H1 (cell line): ENCODE data around the gene ADGRF1. TPM values are rescaled to one million over a fixed set of nuclear protein-coding genes. Genes with fewer than 3 reads are reported as not detected.
A peak's percentile ranks its signal among the peaks of the same experiment; 100 is the strongest.

ENCODE experiments used
- CTCF ChIA-PET: fragments of 300-600 bp; sonication (Branson Sonifier 250); formaldehyde crosslinking; loops from one replicate; lab custom pipeline; 2021; ENCODE audit not compliant: partially characterized antibody; lab: Charles Lee
- POLR2A ChIA-PET: fragments of 300-600 bp; sonication (Branson Sonifier 250); formaldehyde crosslinking; loops from one replicate; lab custom pipeline; 2021; ENCODE audit warnings: inconsistent platforms; ENCODE audit not compliant: partially characterized antibody; lab: Charles Lee
- DNase-seq, 2 experiments: peaks; one replicate each; pipeline versions ENCODE4 v3.0.0 to v3.0.0-alpha.2; 2010 to 2022; ENCODE audit warnings: low spot score in 2 of 2, low read depth in 1 of 2, mixed read lengths in 1 of 2
- FAIRE-seq: peaks from 2 replicates; lab custom pipeline; 2011; peaks lifted over from hg19 to GRCh38; lab: Jason Lieb, UNC
- H2AFZ ChIP-seq: 2 replicates; pipeline ENCODE4 v1.8.1; 2012; ENCODE audit warnings: low read length, inconsistent platforms
- H2AK5ac ChIP-seq: 2 replicates; pipeline ENCODE4 v1.6.1; 2013; ENCODE audit warnings: low read depth, low read length
- H2BK120ac ChIP-seq: replicated peaks from 2 replicates; pipeline ENCODE3; 2013; ENCODE audit warnings: low read depth, low read length, inconsistent platforms
- H2BK12ac ChIP-seq: 2 replicates; pipeline ENCODE4 v1.6.1; 2013; ENCODE audit warnings: low read depth, low read length
- H2BK15ac ChIP-seq: 2 replicates; pipeline ENCODE4 v1.6.1; 2013; ENCODE audit warnings: low read length
- H2BK20ac ChIP-seq: 2 replicates; pipeline ENCODE4 v1.6.1; 2013; ENCODE audit warnings: low read length
- H2BK5ac ChIP-seq: 2 replicates; pipeline ENCODE4 v1.6.1; 2013; ENCODE audit warnings: low read depth, low read length
- H3K14ac ChIP-seq: 2 replicates; pipeline ENCODE4 v1.6.1; 2013; ENCODE audit warnings: inconsistent platforms; ENCODE audit not compliant: insufficient read length
- H3K18ac ChIP-seq: 2 replicates; pipeline ENCODE4 v1.6.1; 2013; ENCODE audit warnings: low read length; ENCODE audit errors: extremely low read depth
- H3K23ac ChIP-seq: 2 replicates; pipeline ENCODE4 v1.6.1; 2013; ENCODE audit warnings: inconsistent platforms; ENCODE audit not compliant: insufficient read length
- H3K23me2 ChIP-seq: 2 replicates; pipeline ENCODE4 v1.6.1; 2013; ENCODE audit warnings: low read depth, low read length
- H3K27ac ChIP-seq: 2 replicates; pipeline ENCODE4 v1.6.1; 2011; ENCODE audit warnings: low read depth, low read length, inconsistent platforms
- H3K27me3 ChIP-seq, 4 experiments: replicated peaks in 1 of 4; 1 replicate in 1 of 4; 2 replicates in 3 of 4; pipeline versions ENCODE4 v1.6.1 to v1.8.1; 2011 to 2013; ENCODE audit warnings: low read length in 3 of 4, mild to moderate bottlenecking in 3 of 4, inconsistent platforms in 2 of 4, mixed read lengths in 2 of 4, moderate library complexity in 1 of 4; ENCODE audit not compliant: control insufficient read depth in 3 of 4, insufficient read depth in 3 of 4; ENCODE audit errors: extremely low read depth in 1 of 4
- H3K36me3 ChIP-seq, 4 experiments: 2 replicates each; pipeline versions ENCODE4 v1.6.1 to v1.8.1; 2011 to 2013; ENCODE audit warnings: mild to moderate bottlenecking in 4 of 4, low read length in 3 of 4, moderate library complexity in 2 of 4, control low read depth in 1 of 4, inconsistent platforms in 1 of 4; ENCODE audit not compliant: insufficient read depth in 4 of 4, control insufficient read depth in 2 of 4
- H3K4ac ChIP-seq: replicated peaks from 2 replicates; pipeline ENCODE3; 2013; ENCODE audit warnings: low read length, low read depth, mixed read lengths, inconsistent platforms; ENCODE audit not compliant: insufficient read length
- H3K4me1 ChIP-seq, 4 experiments: replicated peaks in 1 of 4; 1 replicate in 1 of 4; 2 replicates in 3 of 4; pipeline versions ENCODE4 v1.6.1 to v1.8.1; 2011 to 2013; ENCODE audit warnings: low read length in 3 of 4, inconsistent platforms in 2 of 4, mixed read lengths in 1 of 4; ENCODE audit not compliant: insufficient read depth in 4 of 4, control insufficient read depth in 3 of 4
- H3K4me2 ChIP-seq, 2 experiments: 2 replicates each; pipeline versions ENCODE4 v1.6.1 to v1.8.1; 2011 to 2013; ENCODE audit warnings: low read depth in 2 of 2, low read length in 2 of 2, control low read depth in 1 of 2, inconsistent platforms in 1 of 2, mild to moderate bottlenecking in 1 of 2; ENCODE audit not compliant: insufficient read depth in 1 of 2
- H3K4me3 ChIP-seq, 4 experiments: fragments of 200-600, 300-600 bp in 1 of 4; sonication (generic), shearing (Covaris generic), sonication (Bioruptor Twin) in 1 of 4; 2 replicates each; pipeline versions ENCODE4 v1.5.1 to v1.8.1; 2011 to 2016; ENCODE audit warnings: low read length in 4 of 4, low read depth in 3 of 4, control low read depth in 2 of 4, inconsistent platforms in 2 of 4, mild to moderate bottlenecking in 2 of 4, mixed read lengths in 1 of 4, moderate library complexity in 1 of 4; ENCODE audit not compliant: insufficient read depth in 2 of 4; ENCODE audit errors: extremely low read depth in 1 of 4
- H3K56ac ChIP-seq: replicated peaks from 2 replicates; pipeline ENCODE3; 2013; ENCODE audit warnings: low read depth, mild to moderate bottlenecking, mixed read lengths, low read length, inconsistent platforms; ENCODE audit not compliant: insufficient read length
- H3K79me1 ChIP-seq: 2 replicates; pipeline ENCODE4 v1.6.1; 2013; ENCODE audit warnings: low read depth, low read length, control low read depth
- H3K79me2 ChIP-seq, 2 experiments: 2 replicates each; pipeline versions ENCODE4 v1.6.1 to v1.8.1; 2012 to 2013; ENCODE audit warnings: low read length in 2 of 2, mild to moderate bottlenecking in 2 of 2, inconsistent platforms in 1 of 2; ENCODE audit not compliant: insufficient read depth in 2 of 2, control insufficient read depth in 1 of 2
- H3K9ac ChIP-seq, 4 experiments: replicated peaks in 1 of 4; 1 replicate in 1 of 4; 2 replicates in 3 of 4; pipeline versions ENCODE4 v1.6.1 to v1.8.1; 2011 to 2013; ENCODE audit warnings: low read depth in 3 of 4, low read length in 3 of 4, control low read depth in 2 of 4, mild to moderate bottlenecking in 2 of 4, moderate library complexity in 2 of 4, inconsistent platforms in 1 of 4; ENCODE audit errors: extremely low read depth in 1 of 4
- H3K9me3 ChIP-seq, 2 experiments: 2 replicates each; pipeline versions ENCODE4 v1.6.1 to v1.8.1; 2012 to 2013; ENCODE audit warnings: mild to moderate bottlenecking in 2 of 2, moderate library complexity in 2 of 2, control low read depth in 1 of 2, inconsistent platforms in 1 of 2, low read depth in 1 of 2, low read length in 1 of 2, mixed read lengths in 1 of 2; ENCODE audit not compliant: insufficient read depth in 2 of 2
- H4K20me1 ChIP-seq, 2 experiments: replicated peaks in 1 of 2; 2 replicates each; pipeline versions ENCODE3 to v1.8.1; 2011 to 2013; ENCODE audit warnings: inconsistent platforms in 2 of 2, low read length in 2 of 2, mild to moderate bottlenecking in 1 of 2; ENCODE audit not compliant: insufficient read depth in 2 of 2, control insufficient read depth in 1 of 2
- H4K5ac ChIP-seq: 2 replicates; pipeline ENCODE4 v1.6.1; 2013; ENCODE audit warnings: low read length, low read depth, mixed read lengths, inconsistent platforms; ENCODE audit not compliant: insufficient read length
- H4K8ac ChIP-seq: 2 replicates; pipeline ENCODE4 v1.8.0; 2013; ENCODE audit warnings: mild to moderate bottlenecking, moderate library complexity, low read length, inconsistent platforms; ENCODE audit not compliant: insufficient read depth; ENCODE audit errors: extremely low read depth
- H4K91ac ChIP-seq: replicated peaks from 2 replicates; pipeline ENCODE3; 2013; ENCODE audit warnings: low read length, mixed read lengths, inconsistent platforms; ENCODE audit not compliant: insufficient read length
- KDM5A ChIP-seq: fragments of 200-600 bp; IDR thresholded peaks from 2 replicates; pipeline ENCODE4 v1.7.1; 2012; ENCODE audit warnings: mild to moderate bottlenecking, low read length, inconsistent platforms, mixed read lengths
- POU5F1 ChIP-seq: IDR thresholded peaks from 2 replicates; pipeline ENCODE4 v1.6.1; 2011; ENCODE audit warnings: low read depth, mild to moderate bottlenecking, low read length, moderate library complexity
- RXRA ChIP-seq: IDR thresholded peaks from 2 replicates; pipeline ENCODE4 v1.6.1; 2011; ENCODE audit warnings: low read depth, mild to moderate bottlenecking, low read length, moderate library complexity; ENCODE audit not compliant: insufficient read depth
- SIN3A ChIP-seq, 2 experiments: IDR thresholded peaks in 1 of 2; conservative IDR thresholded peaks in 1 of 2; 2 replicates each; pipeline ENCODE4 v1.6.1; 2011 to 2012; ENCODE audit warnings: low read length in 2 of 2, improper control_type of control experiment in 1 of 2, low read depth in 1 of 2, mild to moderate bottlenecking in 1 of 2
- WGBS, 2 experiments: shearing (Covaris generic) in 1 of 2; methylation state at CpG; one replicate each; pipeline versions ENCODE4 v1.1.6 to v1.1.7; 2013 to 2015; ENCODE audit warnings: low lambda C conversion rate in 2 of 2, mixed read lengths in 2 of 2, inconsistent platforms in 1 of 2, low coverage in 1 of 2, missing lambda C conversion rate in 1 of 2; ENCODE audit not compliant: insufficient replicate concordance in 2 of 2, insufficient coverage in 1 of 2, insufficient read length in 1 of 2; ENCODE audit errors: extremely low coverage in 1 of 2, missing lambda C conversion rate in 1 of 2; 5-methylcytosine and 5-hydroxymethylcytosine counted together
- polyA plus RNA-seq, 7 experiments: library from polyadenylated mRNA; depleted of rRNA in 3 of 7; stranded (reverse) in 5 of 7; unstranded in 2 of 7; fragments of >200 nt in 5 of 7; fragments of 200-250 nt in 2 of 7; gene quantifications; 1 replicate in 5 of 7; 2 replicates in 1 of 7; 4 replicates in 1 of 7; pipeline versions ENCODE4 v1.2.1 to v1.2.3, GENCODE V29; 2011 to 2013; ENCODE audit warnings: missing spikeins in 2 of 7, mixed read lengths in 2 of 7
- total RNA-seq: library from RNA; stranded (reverse); fragmentation: NEBNext Ultra II Directional; extraction: Animal tissue kit (Norgen Biotek cat#: 25700); gene quantifications from 2 replicates; pipeline ENCODE4 v1.2.1, GENCODE V29; 2021
- TF ChIP-seq, protein P1 (sequence below): IDR thresholded peaks from 2 replicates; pipeline ENCODE4 v1.6.1; 2012; ENCODE audit warnings: inconsistent platforms

The ADGRF1 gene
- total and polyA plus RNA-seq, 2 of the 8 experiments (the other 6 are each of a cell fraction or from before 2014, with no cell fraction given), result not detected

DNA sequence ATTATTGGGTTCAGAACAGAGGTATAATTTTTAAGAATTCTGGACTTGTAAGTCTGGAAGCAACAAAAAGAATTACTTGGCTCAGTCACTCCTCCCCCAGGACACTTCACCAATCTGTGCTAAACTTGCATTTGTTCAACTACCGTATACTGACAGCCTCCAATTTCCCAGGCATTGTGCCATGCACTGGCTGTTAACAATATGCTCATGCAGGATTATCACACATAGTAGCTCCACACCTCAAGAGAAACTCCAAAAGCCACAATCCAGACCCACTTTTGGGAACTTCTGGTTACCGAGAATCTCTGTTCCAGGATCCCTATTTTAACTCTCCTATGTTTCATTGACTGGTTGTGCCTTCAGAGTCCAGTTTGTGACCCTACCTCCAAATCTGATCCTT lies 7.7 kb downstream of the ADGRF1 start:
- no peak overlapping the region for H3K4me2 ChIP-seq
- FAIRE-seq, result no peak

More for the DNA sequence above, 7.7 kb downstream of the ADGRF1 start:
- TF ChIP-seq, protein P1, sequence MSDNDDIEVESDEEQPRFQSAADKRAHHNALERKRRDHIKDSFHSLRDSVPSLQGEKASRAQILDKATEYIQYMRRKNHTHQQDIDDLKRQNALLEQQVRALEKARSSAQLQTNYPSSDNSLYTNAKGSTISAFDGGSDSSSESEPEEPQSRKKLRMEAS, result no peak
- no peak for TF ChIP-seq SIN3A (conservative IDR thresholded peaks at IDR 0.05 in 1 of 2, IDR thresholded peaks at IDR 0.05 in 1 of 2; ENCODE audit: low read depth in 1 of 2, low read length in 2 of 2)
- no peak for TF ChIP-seq RXRA
- no peak for TF ChIP-seq KDM5A
- no peak for TF ChIP-seq POU5F1
- Histone ChIP-seq H3K23ac (no peak overlapping the region), H3K27me3 (no peaks in the 10 kb centered on the region), H3K4me1 (peaks cover 0 to 4% (median under 1%) of the 10 kb centered on the region in 4 experiments; a peak in 2 of 7 replicates), H4K20me1 (no peaks in the 10 kb centered on the region), H2BK15ac (no peak overlapping the region), H3K79me1 (no peaks in the 10 kb centered on the region), H2BK5ac (no peak overlapping the region), H2BK120ac (no peak overlapping the region), H3K9me3 (no peaks in the 10 kb centered on the region), H3K14ac (no peak overlapping the region), H3K56ac (no peak overlapping the region), H4K5ac (no peak overlapping the region), H4K91ac (no peak overlapping the region), H2BK12ac (no peak overlapping the region), H3K23me2 (no peaks in the 10 kb centered on the region), H3K9ac (no peak overlapping the region), H3K4me3 (no peak overlapping the region), H2AK5ac (no peak overlapping the region), H3K27ac (no peak overlapping the region), H3K79me2 (no peaks in the 10 kb centered on the region), H3K36me3 (no peaks in the 10 kb centered on the region), H4K8ac (no peak overlapping the region), H2AFZ (peak overlapping the region; percentile 57; the same call in 1 of the 2 replicates), H2BK20ac (no peak overlapping the region), H3K18ac (no peak overlapping the region), H3K4ac (no peak overlapping the region)
- ChIA-PET CTCF (interaction anchor here (0.7 to 3.0 kb wide), 8 partner anchors 8 to 257 kb away, joined by 3 to 20 read pairs (median 3); no protein-coding TSS in a partner anchor), POLR2A (interaction anchor here (0.6 kb wide), 1 partner anchor 300 kb away, joined by 4 read pairs; no protein-coding TSS in a partner anchor)
- WGBS, 2 experiments, result 91% methylated on average over 2 of the region's 2 CpGs; no CpG with 5 or more reads in 1 of the 2 experiments
- no peak for DNase-seq
